ENCODE results near the gene MAP10. TPM values are rescaled to one million over a fixed set of nuclear protein-coding genes. Genes with fewer than 3 reads are reported as not detected.

Gene MAP10
- total and polyA plus RNA-seq, 2 experiments from 2014 or later = 2.9 to 3.3 TPM

GRCh38 chr1:232792949-232793348, 12.3 kb upstream of the MAP10 start:
- no peak overlapping the region for H2AFZ ChIP-seq
- H3K79me2 ChIP-seq (replicated peaks; ENCODE audit: insufficient read depth) = no peaks in the 10 kb centered on the region
- Mint-ChIP-seq H3K9me3 (no peaks in the 10 kb centered on the region), H3K27ac (no peak overlapping the region), H3K27me3 (ENCODE audit: insufficient read depth, low read depth, poor library complexity) (no peaks in the 10 kb centered on the region), H3K4me1 (peaks cover 9% of the 10 kb centered on the region), H3K4me3 (no peak overlapping the region), H3K36me3 (ENCODE audit: low read depth) (no peaks in the 10 kb centered on the region)
- H3K27me3 ChIP-seq (ENCODE audit: insufficient read depth) = no peaks in the 10 kb centered on the region
- H3K36me3 ChIP-seq (ENCODE audit: insufficient read depth) = no peaks in the 10 kb centered on the region
- H3K4me1 ChIP-seq (ENCODE audit: insufficient read depth) = no peaks in the 10 kb centered on the region
- H3K4me3 ChIP-seq = no peak overlapping the region
- no peak overlapping the region for H3K27ac ChIP-seq (ENCODE audit: low read depth)
- H4K20me1 ChIP-seq (replicated peaks; ENCODE audit: insufficient read depth) = no peaks in the 10 kb centered on the region
- DNase-seq (ENCODE audit: low spot score) (no peak), ATAC-seq (no peak)
- no peaks in the 10 kb centered on the region for H3K9me2 ChIP-seq (ENCODE audit: insufficient read depth)
- TF ChIP-seq POLR2AphosphoS5 (IDR thresholded peaks at IDR 0.05; ENCODE audit: low read depth) (no peak), STAT1 (IDR thresholded peaks at IDR 0.05; ENCODE audit: unreplicated experiment) (no peak), EZH2phosphoT487 (IDR thresholded peaks at IDR 0.05; ENCODE audit: unreplicated experiment) (no peak), REST (IDR thresholded peaks at IDR 0.05; ENCODE audit: unreplicated experiment) (no peak), CTCF (conservative IDR thresholded peaks at IDR 0.05; ENCODE audit: low read depth in 2 of 2) (no peak)
- H3K4me2 ChIP-seq = no peak overlapping the region
- no peaks in the 10 kb centered on the region for H3F3A ChIP-seq (replicated peaks; ENCODE audit: low read depth)

GRCh38 chr1:232793944-232794343, 11.3 kb upstream of the MAP10 start:
- H3K4me1 ChIP-seq (ENCODE audit: insufficient read depth) = no peaks in the 10 kb centered on the region
- Mint-ChIP-seq H3K4me1 (peaks cover 9% of the 10 kb centered on the region), H3K27ac (no peak overlapping the region), H3K27me3 (ENCODE audit: insufficient read depth, low read depth, poor library complexity) (no peaks in the 10 kb centered on the region), H3K36me3 (ENCODE audit: low read depth) (no peaks in the 10 kb centered on the region), H3K9me3 (no peaks in the 10 kb centered on the region), H3K4me3 (no peak overlapping the region)
- no peak overlapping the region for H3K4me3 ChIP-seq
- H3K9me2 ChIP-seq (ENCODE audit: insufficient read depth) = no peaks in the 10 kb centered on the region
- ATAC-seq (no peak), DNase-seq (ENCODE audit: low spot score) (no peak)
- no peak overlapping the region for H2AFZ ChIP-seq
- TF ChIP-seq NANOG (IDR thresholded peaks at IDR 0.05; ENCODE audit: borderline replicate concordance) (no peak), EZH2 (IDR thresholded peaks at IDR 0.05; ENCODE audit: low read depth, unreplicated experiment) (no peak), CTCF (conservative IDR thresholded peaks at IDR 0.05; ENCODE audit: low read depth in 2 of 2) (0 out of 4 replicates have a peak, but pooled peaks of 1 of the 2 experiments have one; percentile 1)
- no peak overlapping the region for H3K4me2 ChIP-seq
- no peaks in the 10 kb centered on the region for H4K20me1 ChIP-seq (replicated peaks; ENCODE audit: insufficient read depth)
- H3F3A ChIP-seq (replicated peaks; ENCODE audit: low read depth) = no peaks in the 10 kb centered on the region
- no peaks in the 10 kb centered on the region for H3K79me2 ChIP-seq (replicated peaks; ENCODE audit: insufficient read depth)
- no peaks in the 10 kb centered on the region for H3K27me3 ChIP-seq (ENCODE audit: insufficient read depth)
- H3K27ac ChIP-seq (ENCODE audit: low read depth) = no peak overlapping the region
- H3K36me3 ChIP-seq (ENCODE audit: insufficient read depth) = no peaks in the 10 kb centered on the region

Measured in GM23338 (cell line).